GM18505 (cell line): ENCODE measurements around the gene DNAAF5.

Source experiments
- ATAC-seq: cut with Tn5 transposase; IDR thresholded peaks from one replicate; pipeline ENCODE4 v1.9.1; 2021; ENCODE audit not compliant: unreplicated experiment
- POLR2A ChIP-seq: IDR thresholded peaks from 4 replicates; pipeline ENCODE4 v1.6.1; 2011; ENCODE audit warnings: borderline replicate concordance; ENCODE audit not compliant: insufficient read depth, insufficient read length; ENCODE audit errors: extremely low read depth

Gene DNAAF5

DNA sequence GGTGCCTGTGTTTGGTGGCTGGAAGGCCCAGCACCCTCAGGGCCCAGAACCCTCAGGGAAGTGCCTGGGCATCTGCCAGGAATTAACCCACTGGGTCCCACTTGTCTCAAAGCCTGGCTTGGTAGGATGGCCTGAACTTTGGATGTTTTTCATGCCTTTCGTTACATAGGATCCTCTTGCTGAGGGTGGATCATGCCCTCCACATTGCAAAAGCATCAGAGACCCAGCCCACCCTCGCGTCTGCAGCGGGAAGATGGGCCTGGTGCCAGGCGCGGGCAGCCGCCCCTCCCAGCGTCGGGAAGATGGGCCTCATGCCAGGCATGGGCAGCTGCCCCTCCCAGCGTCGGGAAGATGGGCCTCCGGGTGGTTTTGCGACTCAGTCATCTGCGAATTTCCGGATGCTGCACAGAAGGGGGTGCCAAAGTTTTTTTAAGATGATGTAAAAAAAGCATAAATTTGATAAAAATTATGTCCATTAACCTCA is 52.5 kb downstream of the DNAAF5 start:
- ATAC-seq: no peak
- no peak for TF ChIP-seq POLR2A

DNA sequence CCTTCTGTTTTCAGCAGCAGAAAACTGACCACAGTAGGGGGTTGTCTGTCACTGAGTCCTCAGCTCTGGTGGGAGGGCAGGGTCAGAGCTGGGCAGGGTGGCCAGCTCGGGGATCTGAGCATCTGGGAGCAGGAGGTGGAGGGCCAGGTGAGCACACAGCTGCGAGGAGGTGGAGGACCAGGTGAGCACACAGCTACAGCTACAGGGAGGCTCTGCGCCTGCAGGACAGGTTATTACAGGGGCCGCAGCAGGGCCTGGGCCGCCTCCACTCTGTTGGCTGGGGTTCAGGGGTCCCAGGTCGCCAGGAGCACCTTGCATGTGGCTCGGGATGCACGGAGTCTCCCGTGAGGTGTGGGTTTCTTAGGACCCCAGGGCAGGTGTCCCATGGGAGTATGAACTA is 53.0 kb downstream of the DNAAF5 start:
- no peak for TF ChIP-seq POLR2A
- ATAC-seq: no peak

DNA sequence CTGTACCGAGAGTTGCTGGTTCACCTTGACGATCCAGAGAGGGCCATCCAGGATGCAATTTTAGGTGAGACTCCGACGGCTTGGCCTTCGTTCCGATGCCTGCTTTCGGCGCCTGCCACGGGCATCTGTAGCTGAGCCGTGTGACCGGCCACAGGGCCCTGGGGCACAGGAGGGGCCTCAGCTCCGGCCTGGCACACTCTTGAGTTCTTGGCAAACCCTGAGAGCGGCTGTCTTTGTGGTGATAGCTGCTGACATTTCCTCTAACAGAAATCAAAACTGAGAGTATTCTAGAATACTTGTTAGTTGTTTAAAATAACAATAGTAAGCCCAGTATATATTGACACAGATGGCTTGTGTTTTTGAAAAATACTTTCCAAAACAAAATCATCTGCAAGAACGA is 53.6 kb downstream of the DNAAF5 start:
- no peak for ATAC-seq

DNA sequence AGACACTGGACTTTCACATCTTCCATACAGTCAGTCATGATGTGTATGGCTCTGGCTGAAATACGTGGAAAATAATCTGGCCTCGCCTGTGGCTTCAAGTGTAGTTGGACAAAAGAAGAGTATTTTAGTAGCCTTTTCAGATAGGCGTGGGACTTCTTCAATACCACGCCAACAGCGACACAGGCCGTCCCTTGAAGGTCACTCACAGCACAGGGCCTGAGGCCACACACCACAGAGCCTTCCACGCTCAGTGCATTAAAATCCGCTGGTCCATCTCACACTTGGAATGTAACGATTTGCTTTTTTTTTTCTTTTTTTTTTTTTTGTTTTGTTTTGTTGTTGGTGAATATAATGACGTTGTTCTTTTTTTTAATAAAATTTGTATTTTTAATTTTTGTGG is 54.0 kb downstream of the DNAAF5 start:
- ATAC-seq: no peak
- TF ChIP-seq POLR2A: no peak

More for the DNA sequence above, 53.6 kb downstream of the DNAAF5 start:
- no peak for TF ChIP-seq POLR2A

DNA sequence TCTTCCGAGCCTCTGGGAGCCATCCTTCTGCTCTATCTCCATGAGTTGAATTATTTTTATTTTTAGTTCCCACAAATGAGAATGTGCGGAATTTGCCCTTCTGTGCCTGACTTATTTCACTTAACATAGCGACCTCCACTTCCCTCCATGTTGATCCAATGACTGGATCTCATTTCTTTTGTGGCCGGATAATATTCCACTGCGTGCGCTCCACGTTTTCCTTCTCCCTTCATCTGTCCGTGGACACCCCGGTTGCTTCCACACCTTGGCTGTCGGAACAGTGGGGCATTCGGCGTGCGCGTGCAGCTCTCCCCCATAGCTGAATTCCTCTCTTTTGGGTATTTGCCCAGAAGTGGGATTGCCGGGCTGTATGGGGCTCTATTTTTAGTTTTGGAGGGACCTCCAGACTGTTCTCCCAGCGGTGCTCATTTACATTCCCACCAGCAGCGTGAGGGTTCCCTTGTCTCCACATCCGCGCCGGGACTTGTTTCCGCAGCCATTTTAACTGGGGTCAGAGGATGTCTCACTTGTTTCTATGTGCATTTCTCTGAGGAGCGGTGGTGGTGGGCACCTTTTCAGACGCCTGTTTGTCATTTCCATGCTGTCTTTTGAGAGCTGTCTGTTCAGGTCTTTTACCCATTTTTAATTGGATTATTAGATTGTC is 54.8 kb downstream of the DNAAF5 start:
- no peak for TF ChIP-seq POLR2A
- ATAC-seq: no peak

DNA sequence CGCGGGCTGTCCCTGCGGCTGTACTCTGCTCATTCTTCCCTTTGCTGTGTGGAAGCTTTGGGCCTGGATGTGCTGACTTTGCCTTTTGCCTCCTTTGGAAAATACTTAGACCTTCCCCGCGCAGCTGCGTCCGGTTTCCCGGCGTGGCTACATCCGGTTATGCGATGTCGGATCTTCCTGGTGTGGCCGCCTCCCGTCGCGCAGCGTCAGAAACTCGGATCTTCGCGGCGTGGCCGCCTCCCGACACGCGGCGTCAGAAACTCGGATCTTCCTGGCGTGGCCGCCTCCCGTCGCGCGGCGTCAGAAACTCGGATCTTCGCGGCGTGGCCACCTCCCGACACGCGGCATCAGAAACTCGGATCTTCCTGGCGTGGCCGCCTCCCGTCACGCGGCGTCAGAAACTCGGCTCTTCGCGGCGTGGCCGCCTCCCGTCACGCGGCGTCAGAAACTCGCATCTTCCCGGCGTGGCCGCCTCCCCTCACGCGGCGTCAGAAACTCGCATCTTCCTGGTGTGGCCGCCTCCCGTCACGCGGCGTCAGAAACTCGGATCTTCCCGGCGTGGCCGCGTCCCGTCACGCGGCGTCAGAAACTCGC is 55.5 kb downstream of the DNAAF5 start:
- TF ChIP-seq POLR2A: no peak
- no peak for ATAC-seq

DNA sequence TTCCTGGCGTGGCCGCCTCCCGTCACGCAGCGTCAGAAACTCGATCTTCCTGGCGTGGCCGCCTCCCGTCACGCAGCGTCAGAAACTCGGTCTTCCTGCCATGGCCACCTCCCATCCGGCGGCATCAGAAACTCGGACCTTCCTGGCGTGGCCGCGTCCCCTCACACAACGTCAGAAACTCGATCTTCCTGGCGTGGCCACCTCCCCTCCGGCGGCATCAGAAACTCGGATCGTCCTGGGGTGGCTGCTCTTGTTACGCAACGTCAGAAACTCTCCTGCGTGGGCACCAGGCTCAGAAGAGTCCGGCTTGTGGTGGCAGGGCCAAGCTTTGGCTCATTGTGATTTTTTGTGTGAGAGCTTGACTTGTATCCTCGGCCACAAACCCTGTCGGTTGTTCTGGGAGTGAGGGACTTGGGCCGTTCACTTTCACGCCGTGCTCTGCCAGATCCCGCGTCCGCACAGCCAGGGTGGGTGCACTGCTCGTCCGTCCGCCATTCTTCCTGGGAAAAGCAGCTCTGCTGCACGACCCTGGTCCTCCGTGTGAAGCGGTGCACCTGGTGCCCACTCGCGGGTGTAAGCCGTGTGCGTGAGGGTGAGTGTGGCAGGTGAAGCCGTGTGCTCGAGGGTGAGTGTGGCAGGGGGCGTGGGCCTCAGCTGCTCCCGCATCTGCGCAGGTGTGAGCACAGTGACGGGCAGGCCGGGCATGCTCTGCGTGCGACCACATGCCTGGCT is 56.4 kb downstream of the DNAAF5 start:
- no peak for ATAC-seq
- no peak for TF ChIP-seq POLR2A

DNA sequence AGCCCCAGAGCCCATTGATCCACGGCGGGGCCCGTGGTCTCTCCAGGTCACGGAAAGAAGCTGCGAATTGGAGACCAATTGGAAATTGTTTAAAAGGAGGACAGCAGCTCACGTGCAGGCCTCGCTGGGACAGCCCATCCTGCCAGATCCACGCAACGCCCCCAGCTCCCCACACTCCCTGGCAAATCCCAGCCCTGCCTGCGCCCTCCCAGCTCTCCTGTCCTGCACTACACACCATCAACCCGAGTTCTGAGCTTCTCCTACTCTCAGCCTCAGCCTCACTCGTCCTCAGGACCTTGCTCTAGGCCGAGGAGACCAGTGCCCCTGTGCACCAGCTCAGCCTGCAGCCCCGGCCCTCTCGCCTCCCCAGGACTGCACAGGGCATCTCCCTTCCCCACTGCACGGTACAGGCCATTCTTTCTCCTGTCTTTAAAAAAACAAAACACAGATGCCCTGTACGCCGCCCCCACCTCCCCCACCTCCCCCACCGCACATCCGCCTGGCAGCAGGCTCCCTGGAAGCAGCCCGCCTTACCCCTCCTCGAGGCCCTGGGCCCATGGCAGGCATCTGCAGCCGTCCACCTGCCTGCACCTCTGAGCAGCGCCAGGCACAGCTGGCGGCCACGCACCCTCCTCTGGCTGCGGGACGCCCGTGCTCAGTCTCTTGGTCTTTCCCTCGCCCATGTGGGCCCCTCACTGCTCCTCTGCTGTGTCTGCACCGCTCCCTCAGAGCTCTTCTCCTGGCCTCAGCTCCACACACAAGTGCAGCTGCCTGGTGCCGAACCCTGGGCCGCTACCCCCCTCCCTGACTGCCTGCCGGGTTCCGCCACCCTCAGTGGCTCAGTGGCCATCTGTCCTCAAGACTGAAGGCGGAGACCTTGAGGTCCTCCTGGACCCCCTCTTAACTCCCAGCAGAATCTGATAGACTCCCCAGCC is 57.3 kb downstream of the DNAAF5 start:
- TF ChIP-seq POLR2A: no peak
- no peak for ATAC-seq

DNA sequence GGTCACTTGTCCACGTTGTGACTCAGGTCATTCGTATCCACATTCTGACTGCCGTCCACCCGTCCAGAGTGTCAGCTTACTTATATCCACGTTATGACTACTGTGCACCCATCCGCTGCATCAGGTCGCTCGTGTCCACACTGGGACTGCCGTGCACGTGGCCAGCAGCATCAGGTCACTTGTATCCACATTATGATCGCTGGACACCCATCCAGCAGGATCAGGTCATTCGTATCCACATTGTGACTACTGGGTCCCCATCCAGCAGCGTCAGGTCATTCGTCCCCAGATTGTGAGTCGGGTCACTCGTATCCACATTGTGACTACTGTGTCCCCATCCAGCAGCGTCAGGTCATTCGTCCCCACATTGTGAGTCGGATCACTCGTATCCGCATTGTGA is 58.5 kb downstream of the DNAAF5 start:
- TF ChIP-seq POLR2A: no peak
- ATAC-seq: no peak

DNA sequence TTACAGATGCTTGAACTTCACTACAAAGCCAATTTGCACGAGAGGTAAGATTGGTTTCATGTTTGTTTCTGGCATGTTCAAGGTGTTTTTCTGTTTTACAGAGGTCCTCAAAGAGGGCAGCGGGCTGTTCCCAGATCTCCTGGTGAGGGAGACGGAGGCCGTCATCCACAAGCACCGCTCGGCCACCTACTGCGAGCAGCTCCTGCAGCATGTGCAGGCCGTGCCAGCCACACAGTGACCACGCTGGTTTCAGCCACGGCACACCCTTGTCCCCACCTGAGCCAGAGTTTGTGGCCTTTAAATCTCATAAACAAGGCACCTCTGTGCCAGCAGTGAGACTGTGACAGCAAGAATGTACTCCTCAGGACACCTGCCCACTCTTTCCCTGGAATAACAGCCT is 58.9 kb downstream of the DNAAF5 start:
- no peak for TF ChIP-seq POLR2A
- no peak for ATAC-seq

DNA sequence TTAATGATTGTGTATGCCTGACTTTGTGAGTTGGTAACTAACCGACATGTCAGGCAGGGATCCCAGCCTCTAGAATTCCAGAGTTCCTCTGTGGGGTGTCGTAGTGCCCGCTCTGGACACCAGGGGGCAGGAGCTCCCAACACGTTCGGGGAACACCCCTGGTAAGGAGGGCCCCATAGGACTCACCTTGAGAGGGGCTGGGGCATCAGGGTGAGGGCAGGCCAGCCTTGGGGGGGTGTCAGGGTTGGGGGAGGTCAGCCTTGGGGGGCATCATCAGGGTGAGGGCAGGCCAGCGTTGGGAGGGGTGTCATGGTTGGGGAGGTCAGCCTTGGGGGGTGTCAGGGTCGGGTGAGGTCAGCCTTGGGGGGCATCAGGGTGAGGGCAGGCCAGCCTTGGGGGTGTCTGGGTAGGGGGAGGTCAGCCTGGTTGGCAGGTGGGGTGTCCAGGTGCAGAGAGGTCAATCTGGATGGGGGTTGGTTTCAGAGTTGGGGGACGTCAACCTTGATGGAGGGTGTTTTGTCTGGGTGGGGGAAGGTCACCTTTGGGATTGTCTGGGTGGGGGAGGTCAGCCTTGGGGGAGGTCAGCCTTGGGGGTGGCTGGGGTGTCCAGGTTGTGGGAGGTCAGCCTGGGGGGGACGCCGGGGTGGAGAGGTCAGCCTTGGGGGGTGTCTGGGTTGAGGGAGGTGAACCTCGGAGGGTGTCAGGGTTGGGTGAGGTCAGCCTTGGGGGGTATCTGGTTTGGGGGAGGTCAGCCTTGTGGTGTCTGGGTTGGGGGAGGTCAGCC is 60.2 kb downstream of the DNAAF5 start:
- ATAC-seq: no peak
- no peak for TF ChIP-seq POLR2A
